HepG2 (cell line): ENCODE data around the gene TAAR9. TPM values are rescaled to one million over a fixed set of nuclear protein-coding genes. Genes with fewer than 3 reads are reported as not detected.

ENCODE experiments used
- ADNP ChIP-seq: sonication (generic); formaldehyde crosslinking; IDR thresholded peaks from 2 replicates; pipeline ENCODE4 v1.4.0; 2020; ENCODE audit warnings: missing genetic modification reagents
- KDM5A ChIP-seq: fragments of 200-600 bp; sonication (generic); IDR thresholded peaks from 2 replicates; pipeline ENCODE4 v1.7.0; 2018; ENCODE audit warnings: antibody characterized with exemption, mild to moderate bottlenecking, low read length, borderline replicate concordance
- MIER3 ChIP-seq: IDR thresholded peaks from 2 replicates; pipeline ENCODE4 v1.6.1; 2016; ENCODE audit warnings: missing compliant biosample characterization, borderline replicate concordance
- PITX1 ChIP-seq: sonication (generic); formaldehyde crosslinking; IDR thresholded peaks from 2 replicates; pipeline ENCODE4 v1.5.1; 2020; ENCODE audit warnings: mild to moderate bottlenecking, missing genetic modification reagents
- POLR2G ChIP-seq: fragments of 200-400 bp; formaldehyde crosslinking; IDR thresholded peaks from 2 replicates; pipeline ENCODE4 v1.6.1; 2018; ENCODE audit warnings: mild to moderate bottlenecking, low read depth, low read length, moderate library complexity
- SOX5 ChIP-seq: IDR thresholded peaks from 2 replicates; pipeline ENCODE4 v1.6.1; 2016; ENCODE audit warnings: borderline replicate concordance
- TRAFD1 ChIP-seq: sonication (generic); formaldehyde crosslinking; IDR thresholded peaks from 2 replicates; pipeline ENCODE4 v1.5.1; 2020; ENCODE audit warnings: missing genetic modification reagents, mild to moderate bottlenecking, borderline replicate concordance
- ZBTB40 ChIP-seq, 2 experiments: fragments of 450-650 bp in 1 of 2; sonication (generic) in 1 of 2; formaldehyde crosslinking in 1 of 2; IDR thresholded peaks; 2 replicates each; pipeline versions ENCODE4 v1.6.1 to v1.8.0; 2016 to 2022; ENCODE audit warnings: antibody characterized with exemption in 1 of 2, mild to moderate bottlenecking in 1 of 2, missing genetic modification reagents in 1 of 2
- ZNF280B ChIP-seq: sonication (generic); formaldehyde crosslinking; IDR thresholded peaks from 2 replicates; pipeline ENCODE4 v1.5.0; 2020; ENCODE audit warnings: missing genetic modification reagents, mild to moderate bottlenecking, borderline replicate concordance
- ZNF281 ChIP-seq: sonication (generic); formaldehyde crosslinking; IDR thresholded peaks from 2 replicates; pipeline ENCODE4 v1.4.0; 2020; ENCODE audit warnings: missing genetic modification reagents, borderline replicate concordance
- ZNF292 ChIP-seq: sonication (generic); formaldehyde crosslinking; IDR thresholded peaks from 2 replicates; pipeline ENCODE4 v1.8.1; 2022; ENCODE audit warnings: mild to moderate bottlenecking, low read depth, missing genetic modification reagents, borderline replicate concordance
- ZNF3 ChIP-seq: IDR thresholded peaks from 2 replicates; pipeline ENCODE4 v1.7.0; 2017; ENCODE audit warnings: inconsistent platforms
- ZNF329 ChIP-seq: sonication (generic); formaldehyde crosslinking; IDR thresholded peaks from 2 replicates; pipeline ENCODE4 v1.9.0; 2021; ENCODE audit warnings: low read depth, mild to moderate bottlenecking, missing genetic modification reagents
- polyA plus RNA-seq, 8 experiments: library from polyadenylated mRNA; depleted of rRNA in 3 of 8; stranded (reverse) in 7 of 8; unstranded in 1 of 8; fragments of >200 nt; fragmentation: Illumina TruSeq in 4 of 8; extraction: Trizol in 4 of 8; gene quantifications; 2 replicates each; pipeline versions ENCODE4 v1.2.1 to v1.2.3, GENCODE V29; 2011 to 2016; ENCODE audit warnings: low read depth in 4 of 8, missing spikeins in 1 of 8, mixed read lengths in 1 of 8; ENCODE audit not compliant: insufficient read depth in 1 of 8
- total RNA-seq, 5 experiments: library from RNA; depleted of rRNA; stranded (reverse); fragments of >200 nt; fragmentation: Illumina TruSeq; extraction: Trizol; gene quantifications; 2 replicates each; pipeline ENCODE4 v1.2.3, GENCODE V29; 2016; ENCODE audit warnings: low read depth in 1 of 5

The TAAR9 gene
- total and polyA plus RNA-seq, 2 of the 13 experiments (the other 11 are each of a cell fraction or from before 2014, with no cell fraction given): 0.07 TPM; not detected in 1

- no peak for TF ChIP-seq ZNF281 (CRISPR knock-in tag)
- no peak for TF ChIP-seq TRAFD1
- TF ChIP-seq MIER3: 0 out of 2 replicates have a peak, but pooled peaks have one; percentile 26
- TF ChIP-seq ZNF280B (CRISPR knock-in tag): no peak
- TF ChIP-seq ZNF292 (CRISPR knock-in tag): no peak
- no peak for TF ChIP-seq ZBTB40 (IDR thresholded peaks at IDR 0.05)
- TF ChIP-seq ZBTB40 (CRISPR knock-in tag; IDR thresholded peaks at IDR 0.05): no peak
- TF ChIP-seq KDM5A: no peak
- TF ChIP-seq ZNF3 (CRISPR knock-in tag): 0 out of 2 replicates have a peak, but pooled peaks have one; percentile 18
- no peak for TF ChIP-seq ZNF329
- TF ChIP-seq POLR2G: no peak
- no peak for TF ChIP-seq ADNP
- peak; percentile 27; the same call in 1 of the 2 replicates for TF ChIP-seq SOX5 (CRISPR knock-in tag)
- no peak for TF ChIP-seq PITX1
Measured at GRCh38 chr6:132511210-132511830, 26.8 kb upstream of the TAAR9 start (continued).
